HCEC 1CT (cell line): ENCODE measurements around the gene CISH.
A peak's percentile ranks its signal among the peaks of the same experiment; 100 is the strongest.

Experiments used
- DNase-seq: peaks from one replicate; pipeline ENCODE4 v3.0.0-alpha.2; 2017

Gene CISH

GRCh38 chr3:50612234-50612882 is 784 bp upstream of the CISH start:
- no peak for DNase-seq

DNA sequence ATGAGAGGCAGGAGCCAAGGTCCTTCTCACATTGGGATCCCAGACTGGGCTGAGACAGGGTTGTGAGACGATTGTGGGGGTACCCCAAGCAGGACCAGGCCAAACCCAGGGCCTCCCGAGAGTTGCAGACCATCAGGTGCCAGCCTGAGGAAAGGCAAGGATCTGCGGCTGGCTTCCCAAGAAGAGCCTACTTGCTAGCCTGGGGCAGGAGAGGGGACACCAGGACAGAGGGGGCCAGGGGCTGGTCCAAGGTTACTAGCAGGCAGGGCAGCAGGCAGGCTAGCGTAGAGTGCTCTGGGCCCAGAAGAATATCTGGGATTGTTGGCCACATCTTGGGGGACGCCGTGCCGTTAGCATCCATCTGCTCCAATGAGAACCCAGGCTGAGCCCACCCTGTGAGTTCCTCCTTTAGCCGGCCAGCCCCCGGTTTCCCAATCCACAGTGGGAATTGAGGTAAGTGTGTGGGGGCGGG is 546 bp downstream of the CISH start:
- no peak for DNase-seq

GRCh38 chr3:50610181-50610971 is 1.2 kb downstream of the CISH start:
- no peak for DNase-seq

DNA sequence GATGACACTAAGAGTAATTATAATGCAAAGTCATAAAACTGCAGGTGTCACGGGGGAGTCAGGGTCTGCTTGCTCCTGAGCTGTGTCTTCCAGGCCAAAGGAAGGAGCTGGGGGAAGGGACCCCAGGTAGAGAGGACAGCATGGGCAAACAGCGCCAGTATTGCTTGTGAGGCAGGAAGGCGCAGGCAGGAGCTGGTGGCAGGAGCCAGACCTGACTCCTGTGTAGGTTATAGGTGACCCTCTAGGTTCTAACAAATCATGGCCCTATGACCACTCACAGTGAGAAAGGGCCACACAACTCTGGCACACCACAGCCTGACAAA is 1.9 kb downstream of the CISH start:
- DNase-seq, result no peak

DNA sequence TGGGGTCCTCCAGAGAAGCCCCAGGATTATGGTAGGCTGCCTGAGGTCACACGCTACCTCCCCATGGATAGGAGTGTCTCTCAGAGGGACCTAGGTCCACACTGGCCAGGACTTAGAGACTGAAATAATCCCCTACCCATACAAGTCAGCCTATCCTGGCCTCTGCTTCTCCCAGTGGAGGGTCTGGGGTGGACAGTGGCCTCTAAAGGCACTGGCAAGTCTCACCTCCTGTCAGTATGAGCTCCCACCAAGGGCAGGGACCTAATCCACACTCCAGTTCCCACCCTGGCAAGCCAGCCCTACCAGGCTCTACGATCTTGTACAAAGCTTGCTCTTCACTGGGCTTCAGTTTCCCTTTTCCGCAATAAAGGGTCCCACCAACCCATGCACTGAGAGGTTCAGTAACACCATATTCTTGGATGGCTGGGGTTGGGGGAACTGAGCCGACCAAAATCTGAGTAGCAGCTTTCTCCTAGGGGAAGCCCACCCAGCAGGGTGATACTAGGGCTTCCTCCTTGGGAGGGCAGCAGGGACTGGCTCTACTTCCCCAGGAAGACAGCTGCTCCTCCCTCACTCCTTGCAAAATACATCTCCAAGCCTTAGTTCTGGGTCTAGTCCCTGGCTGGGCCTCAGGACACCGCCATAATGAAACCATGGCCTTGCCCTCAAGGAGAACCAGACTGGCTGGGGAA is 2.4 kb downstream of the CISH start:
- DNase-seq, result no peak

DNA sequence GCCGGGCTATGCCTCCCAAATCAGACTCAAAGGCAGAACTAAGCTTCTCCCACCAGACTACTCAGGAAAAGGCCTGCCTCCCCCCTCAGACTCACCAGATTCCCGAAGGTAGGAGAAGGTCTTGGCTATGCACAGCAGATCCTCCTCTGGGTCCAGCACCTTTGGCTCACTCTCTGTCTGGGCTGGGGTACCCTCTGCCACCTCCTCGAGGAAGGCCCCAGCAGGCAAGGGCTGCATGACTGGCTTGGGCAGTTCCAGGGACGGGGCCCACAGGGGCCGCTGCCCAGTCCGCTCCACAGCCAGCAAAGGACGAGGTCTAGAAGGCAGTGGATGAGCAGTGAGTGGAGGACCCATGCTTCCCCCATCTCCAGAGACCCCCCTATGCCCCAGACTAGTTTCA is 3.3 kb downstream of the CISH start:
- DNase-seq, result no peak

GRCh38 chr3:50607271-50608091 is 4.1 kb downstream of the CISH start:
- DNase-seq, result no peak

DNA sequence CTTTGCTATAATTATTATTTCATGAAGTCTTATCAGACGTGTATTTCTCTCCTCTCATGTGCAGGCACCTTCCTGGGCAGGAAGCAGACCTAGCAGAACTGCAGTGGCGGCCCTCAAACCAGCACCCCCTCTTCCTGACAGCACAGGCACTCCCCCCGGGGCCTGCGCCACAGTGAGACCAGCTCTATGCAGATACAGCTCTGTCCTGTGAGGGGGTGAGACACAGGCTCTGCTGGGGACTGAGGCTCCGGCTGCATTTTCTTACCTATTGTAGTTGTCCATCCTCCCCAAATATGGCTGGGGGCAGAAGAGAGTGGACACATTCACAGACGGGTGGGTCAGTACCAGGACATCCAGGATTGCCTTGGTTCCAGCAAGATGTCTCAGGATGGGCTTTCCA is 5.0 kb downstream of the CISH start:
- DNase-seq, result no peak

DNA sequence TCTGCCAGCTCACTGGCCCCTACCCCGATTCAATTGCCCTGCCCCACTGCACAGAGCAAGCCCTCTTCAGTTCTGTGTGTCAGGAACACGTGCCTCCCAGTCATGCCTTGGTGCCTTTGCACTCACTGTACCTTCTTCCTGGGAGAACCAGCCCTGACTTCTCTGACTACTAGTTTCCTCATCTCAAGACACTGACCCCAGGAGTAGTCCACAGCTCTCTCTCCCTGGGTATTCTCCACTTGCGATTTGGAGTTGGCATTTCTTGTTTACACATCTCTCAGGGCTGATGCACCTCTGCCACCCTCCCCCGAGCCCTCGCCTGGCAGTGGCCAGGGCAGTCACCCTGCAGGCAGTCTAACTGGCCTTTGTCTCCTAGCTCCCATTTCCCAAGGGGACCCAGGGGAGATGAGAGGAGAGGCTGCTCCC is 5.7 kb downstream of the CISH start:
- DNase-seq, result no peak

- no peak for DNase-seq
These were observed 6.7 kb downstream of the CISH start for GRCh38 chr3:50604628-50605588.

DNA sequence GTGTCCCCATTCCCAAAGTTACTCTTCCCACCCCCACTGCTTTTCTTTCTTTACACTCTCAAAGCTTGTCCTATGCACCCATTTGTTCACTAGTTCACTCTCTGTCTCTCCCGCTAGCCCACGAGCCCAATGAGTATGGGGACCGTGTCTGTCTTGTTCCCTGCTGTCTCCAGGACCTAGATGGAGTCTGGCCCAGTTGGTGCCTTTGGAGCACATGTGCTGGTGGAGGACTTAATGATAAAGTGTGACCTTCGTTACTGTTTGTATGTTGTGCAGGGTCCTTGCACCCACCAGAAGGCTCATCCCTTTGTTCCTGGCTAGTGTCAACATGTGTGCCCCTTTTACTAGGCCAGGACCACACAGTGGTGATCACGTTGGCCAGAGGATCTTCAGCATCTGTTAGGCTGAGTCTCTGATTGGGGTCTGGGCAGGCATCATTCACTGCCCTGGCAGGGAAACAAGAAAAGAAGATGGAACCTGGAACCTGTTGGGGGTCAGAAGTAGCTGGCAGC is 7.4 kb downstream of the CISH start:
- no peak for DNase-seq

DNA sequence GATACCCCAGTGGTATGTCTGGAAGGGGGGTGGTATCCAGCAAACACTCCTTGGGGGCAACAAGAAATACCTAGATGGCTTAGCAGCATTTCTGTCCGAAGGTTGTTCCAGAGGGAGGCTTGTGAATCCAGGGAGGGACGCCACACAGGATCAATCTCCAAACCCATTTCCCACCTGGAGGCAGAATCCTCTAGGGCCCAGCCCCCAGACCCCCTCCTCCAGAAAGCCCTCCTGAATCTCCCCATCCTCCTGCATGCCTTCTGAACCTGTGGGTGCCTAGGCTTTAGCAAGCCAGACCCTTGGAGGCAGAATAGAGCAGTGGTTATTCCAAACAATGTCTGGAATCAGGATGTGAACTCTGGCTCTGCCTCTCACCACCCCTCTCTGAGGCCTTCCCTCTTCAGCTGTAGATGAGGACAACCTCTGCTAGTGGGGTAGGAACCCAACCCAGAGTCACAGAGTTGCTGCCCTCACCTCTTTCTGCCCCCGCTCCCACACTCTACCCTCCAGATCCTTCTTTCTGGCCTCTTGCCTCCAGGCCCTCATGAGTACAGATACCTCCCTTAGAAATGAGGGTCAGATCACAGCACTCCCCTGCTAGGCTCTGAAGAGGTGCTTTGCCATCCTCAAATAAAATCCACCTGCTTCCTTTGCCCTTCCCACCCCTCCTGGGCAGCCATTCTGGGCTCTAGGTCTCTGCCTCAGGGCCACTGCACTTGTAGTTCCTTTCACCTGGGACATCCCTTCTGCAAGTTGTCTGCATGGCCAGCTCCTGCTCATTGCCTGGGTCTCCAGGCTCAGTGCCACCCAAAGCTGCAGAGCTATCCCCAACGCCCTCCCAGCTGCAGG is 8.1 kb downstream of the CISH start:
- DNase-seq, result no peak

GRCh38 chr3:50602595-50603191 is 8.9 kb downstream of the CISH start:
- no peak for DNase-seq

DNA sequence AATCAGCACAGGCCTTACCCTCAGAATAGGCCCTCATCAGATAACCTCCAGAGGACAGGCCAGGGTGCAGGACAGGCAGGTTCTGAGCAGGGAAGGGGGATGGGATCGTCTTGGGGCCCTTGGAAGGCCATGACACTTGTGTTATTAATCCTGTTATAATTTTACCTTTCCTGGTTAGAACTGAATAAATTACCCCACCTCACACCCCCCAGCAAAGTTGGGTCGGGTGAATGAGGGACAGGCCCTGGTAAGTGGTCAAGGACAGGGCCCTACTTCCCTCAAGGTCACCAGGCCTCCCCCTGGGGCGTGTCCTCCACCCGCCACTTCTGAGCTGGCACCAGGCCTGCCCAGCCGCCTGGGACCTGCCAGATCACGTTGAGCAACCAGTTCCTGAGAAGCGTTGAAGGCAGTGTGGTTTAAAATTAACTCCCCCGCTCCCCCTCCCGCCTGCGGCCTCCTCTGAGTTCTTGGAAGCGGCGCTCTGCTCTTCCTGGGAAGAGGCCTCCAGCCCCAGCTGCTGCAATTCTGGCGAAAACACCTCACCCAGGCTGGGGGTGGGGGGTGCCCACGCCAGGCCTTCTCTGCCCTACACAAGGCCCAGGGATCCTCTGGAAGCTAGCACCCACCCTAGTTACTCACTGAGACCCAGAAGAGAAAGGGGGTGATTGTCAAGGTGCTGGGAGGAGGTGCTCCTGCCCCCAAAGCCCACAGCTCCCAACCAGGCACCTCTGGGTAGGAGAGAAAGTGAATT is 10.6 kb downstream of the CISH start:
- peak; percentile 95 for DNase-seq

DNA sequence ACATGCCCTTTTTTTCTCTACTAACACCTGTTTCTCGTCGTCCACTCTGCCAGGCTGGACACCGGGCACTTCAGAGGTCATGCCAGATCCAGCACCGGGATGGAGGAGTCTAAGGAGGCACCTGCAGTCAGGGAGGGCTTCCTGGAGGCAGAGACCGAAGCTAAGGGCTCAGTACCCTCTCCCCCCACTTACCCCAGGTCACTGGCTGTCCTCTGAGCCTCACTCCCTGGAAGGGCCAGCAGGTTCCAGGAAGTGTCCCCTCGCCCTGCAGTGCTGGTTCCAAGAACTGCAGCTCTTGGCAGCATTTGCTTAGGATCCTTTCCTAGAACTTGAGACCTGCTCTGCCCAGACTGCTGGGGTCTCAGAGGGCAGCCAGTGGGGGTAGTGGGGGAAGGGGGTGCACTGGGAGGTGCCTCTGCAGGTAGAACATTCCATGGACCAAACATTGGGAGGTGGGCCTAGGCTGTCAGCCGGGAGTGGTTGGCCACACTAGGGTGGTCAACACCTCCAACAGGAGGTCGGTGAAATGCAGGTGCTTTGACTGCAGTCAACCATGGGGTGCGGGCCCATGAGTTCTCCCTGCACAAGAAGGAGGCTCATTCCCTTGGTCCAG is 11.3 kb downstream of the CISH start:
- DNase-seq, result no peak

- DNase-seq, result no peak
These were observed 11.9 kb downstream of the CISH start for GRCh38 chr3:50599716-50600118.

- DNase-seq, result no peak
These were observed 12.4 kb downstream of the CISH start for GRCh38 chr3:50599115-50599715.

DNA sequence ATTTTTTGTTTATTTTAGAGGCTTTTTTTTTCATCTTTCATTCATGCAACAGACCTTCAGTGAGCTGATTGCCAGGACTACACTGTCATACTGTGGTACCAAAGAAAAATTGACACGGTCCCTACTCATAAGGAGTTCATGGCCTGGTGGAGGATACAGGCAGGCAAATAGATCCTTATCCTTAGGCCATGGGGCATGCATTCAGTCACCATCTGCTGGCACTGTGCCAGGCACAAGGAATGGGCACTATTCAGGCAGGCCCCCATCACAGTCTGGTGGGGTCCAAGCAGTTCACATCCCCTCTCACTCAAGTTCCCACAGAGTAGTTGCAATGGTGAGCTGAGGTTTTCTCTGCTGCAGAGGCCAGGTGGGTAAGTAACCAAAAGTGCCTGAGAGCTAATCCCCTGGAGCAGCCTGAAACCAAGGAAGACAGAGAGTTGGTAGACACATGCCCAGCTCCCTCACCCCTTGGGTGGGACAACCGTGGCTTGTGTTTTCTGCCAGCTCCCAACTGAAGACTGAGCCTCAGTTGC is 17.3 kb downstream of the CISH start:
- no peak for DNase-seq
